Measurements from ENCODE around the gene MPZL2.

MPZL2 gene

GRCh38 chr11:118214210-118214914, 49.7 kb downstream of the MPZL2 start:
- 93 to 94% methylated on average over 6 of the region's 6 CpGs for WGBS, 2 experiments
- no peak overlapping the region for H3K4me3 ChIP-seq (ENCODE audit: insufficient read depth, low read depth, low read length)
- peaks cover 32% of the 10 kb centered on the region for H3K4me1 ChIP-seq (ENCODE audit: control insufficient read depth, insufficient read depth, low read length)
- H3K27me3 ChIP-seq (ENCODE audit: control insufficient read depth, insufficient read depth, low read length, poor library complexity, severe bottlenecking): no peaks in the 10 kb centered on the region
- H3K27ac ChIP-seq (ENCODE audit: insufficient read depth, low read depth, low read length, poor library complexity, severe bottlenecking): no peak overlapping the region
- no peaks in the 10 kb centered on the region for H3K36me3 ChIP-seq (ENCODE audit: control insufficient read depth, insufficient read depth, low read length)
- H3K9me3 ChIP-seq (ENCODE audit: control insufficient read depth, low read length): peaks cover 2% of the 10 kb centered on the region

GRCh38 chr11:118213781-118214180, 50.3 kb downstream of the MPZL2 start:
- Histone ChIP-seq H3K9me3 (ENCODE audit: control insufficient read depth, low read length) (peaks cover 2% of the 10 kb centered on the region), H3K4me1 (ENCODE audit: control insufficient read depth, insufficient read depth, low read length) (peaks cover 32% of the 10 kb centered on the region), H3K4me3 (ENCODE audit: insufficient read depth, low read depth, low read length) (no peak overlapping the region), H3K36me3 (ENCODE audit: control insufficient read depth, insufficient read depth, low read length) (no peaks in the 10 kb centered on the region), H3K27me3 (ENCODE audit: control insufficient read depth, insufficient read depth, low read length, poor library complexity, severe bottlenecking) (no peaks in the 10 kb centered on the region), H3K27ac (ENCODE audit: insufficient read depth, low read depth, low read length, poor library complexity, severe bottlenecking) (no peak overlapping the region)
- WGBS, 2 experiments: 86 to 91% methylated on average over 2 of the region's 2 CpGs

- no peak overlapping the region for H3K27ac ChIP-seq (ENCODE audit: insufficient read depth, low read depth, low read length, poor library complexity, severe bottlenecking)
- H3K36me3 ChIP-seq (ENCODE audit: control insufficient read depth, insufficient read depth, low read length): no peaks in the 10 kb centered on the region
- no peaks in the 10 kb centered on the region for H3K27me3 ChIP-seq (ENCODE audit: control insufficient read depth, insufficient read depth, low read length, poor library complexity, severe bottlenecking)
- WGBS, 2 experiments: 64 to 86% methylated on average over 3 to 4 of the region's 4 CpGs
- no peak overlapping the region for H3K4me3 ChIP-seq (ENCODE audit: insufficient read depth, low read depth, low read length)
- peaks cover 32% of the 10 kb centered on the region for H3K4me1 ChIP-seq (ENCODE audit: control insufficient read depth, insufficient read depth, low read length)
- peaks cover 2% of the 10 kb centered on the region for H3K9me3 ChIP-seq (ENCODE audit: control insufficient read depth, low read length)
Measured at GRCh38 chr11:118213201-118213600, 50.9 kb downstream of the MPZL2 start.

- Histone ChIP-seq H3K4me1 (ENCODE audit: control insufficient read depth, insufficient read depth, low read length) (peaks cover 32% of the 10 kb centered on the region), H3K27ac (ENCODE audit: insufficient read depth, low read depth, low read length, poor library complexity, severe bottlenecking) (no peak overlapping the region), H3K9me3 (ENCODE audit: control insufficient read depth, low read length) (peaks cover 2% of the 10 kb centered on the region), H3K27me3 (ENCODE audit: control insufficient read depth, insufficient read depth, low read length, poor library complexity, severe bottlenecking) (no peaks in the 10 kb centered on the region), H3K4me3 (ENCODE audit: insufficient read depth, low read depth, low read length) (no peak overlapping the region), H3K36me3 (ENCODE audit: control insufficient read depth, insufficient read depth, low read length) (no peaks in the 10 kb centered on the region)
- 35 to 38% methylated on average over 2 of the region's 2 CpGs for WGBS, 2 experiments
Measured at GRCh38 chr11:118212781-118213191, 51.3 kb downstream of the MPZL2 start.

GRCh38 chr11:118212131-118212725, 51.9 kb downstream of the MPZL2 start:
- WGBS, 2 experiments: 81 to 86% methylated on average over 7 of the region's 7 CpGs
- H3K27me3 ChIP-seq (ENCODE audit: control insufficient read depth, insufficient read depth, low read length, poor library complexity, severe bottlenecking): no peaks in the 10 kb centered on the region
- no peak overlapping the region for H3K4me3 ChIP-seq (ENCODE audit: insufficient read depth, low read depth, low read length)
- no peaks in the 10 kb centered on the region for H3K36me3 ChIP-seq (ENCODE audit: control insufficient read depth, insufficient read depth, low read length)
- peaks cover 32% of the 10 kb centered on the region for H3K4me1 ChIP-seq (ENCODE audit: control insufficient read depth, insufficient read depth, low read length)
- no peak overlapping the region for H3K27ac ChIP-seq (ENCODE audit: insufficient read depth, low read depth, low read length, poor library complexity, severe bottlenecking)
- peaks cover 2% of the 10 kb centered on the region for H3K9me3 ChIP-seq (ENCODE audit: control insufficient read depth, low read length)

- no peaks in the 10 kb centered on the region for H3K36me3 ChIP-seq (ENCODE audit: control insufficient read depth, insufficient read depth, low read length)
- WGBS, 2 experiments: 10 to 13% methylated on average over 5 to 6 of the region's 6 CpGs
- H3K27ac ChIP-seq (ENCODE audit: insufficient read depth, low read depth, low read length, poor library complexity, severe bottlenecking): no peak overlapping the region
- H3K4me1 ChIP-seq (ENCODE audit: control insufficient read depth, insufficient read depth, low read length): peaks cover 32% of the 10 kb centered on the region
- H3K27me3 ChIP-seq (ENCODE audit: control insufficient read depth, insufficient read depth, low read length, poor library complexity, severe bottlenecking): no peaks in the 10 kb centered on the region
- no peak overlapping the region for H3K4me3 ChIP-seq (ENCODE audit: insufficient read depth, low read depth, low read length)
- H3K9me3 ChIP-seq (ENCODE audit: control insufficient read depth, low read length): peaks cover 2% of the 10 kb centered on the region
Measured at GRCh38 chr11:118211006-118211405, 53.1 kb downstream of the MPZL2 start.

GRCh38 chr11:118210323-118210722, 53.8 kb downstream of the MPZL2 start:
- H3K27ac ChIP-seq (ENCODE audit: insufficient read depth, low read depth, low read length, poor library complexity, severe bottlenecking): no peak overlapping the region
- no peaks in the 10 kb centered on the region for H3K27me3 ChIP-seq (ENCODE audit: control insufficient read depth, insufficient read depth, low read length, poor library complexity, severe bottlenecking)
- no peak overlapping the region for H3K4me3 ChIP-seq (ENCODE audit: insufficient read depth, low read depth, low read length)
- peaks cover 32% of the 10 kb centered on the region for H3K4me1 ChIP-seq (ENCODE audit: control insufficient read depth, insufficient read depth, low read length)
- peaks cover 2% of the 10 kb centered on the region for H3K9me3 ChIP-seq (ENCODE audit: control insufficient read depth, low read length)
- 86 to 88% methylated on average over 7 of the region's 7 CpGs for WGBS, 2 experiments
- no peaks in the 10 kb centered on the region for H3K36me3 ChIP-seq (ENCODE audit: control insufficient read depth, insufficient read depth, low read length)

GRCh38 chr11:118209033-118209432, 55.1 kb downstream of the MPZL2 start:
- WGBS, 2 experiments: 90 to 91% methylated on average over 2 to 3 of the region's 3 CpGs
- Histone ChIP-seq H3K27me3 (ENCODE audit: control insufficient read depth, insufficient read depth, low read length, poor library complexity, severe bottlenecking) (no peaks in the 10 kb centered on the region), H3K36me3 (ENCODE audit: control insufficient read depth, insufficient read depth, low read length) (no peaks in the 10 kb centered on the region)

GRCh38 chr11:118207079-118207478, 57.0 kb downstream of the MPZL2 start:
- H3K27ac ChIP-seq (ENCODE audit: insufficient read depth, low read depth, low read length, poor library complexity, severe bottlenecking): no peak overlapping the region
- H3K27me3 ChIP-seq (ENCODE audit: control insufficient read depth, insufficient read depth, low read length, poor library complexity, severe bottlenecking): no peaks in the 10 kb centered on the region
- H3K36me3 ChIP-seq (ENCODE audit: control insufficient read depth, insufficient read depth, low read length): no peaks in the 10 kb centered on the region
- H3K4me1 ChIP-seq (ENCODE audit: control insufficient read depth, insufficient read depth, low read length): peaks cover 20% of the 10 kb centered on the region
- no peaks in the 10 kb centered on the region for H3K9me3 ChIP-seq (ENCODE audit: control insufficient read depth, low read length)
- no peak overlapping the region for H3K4me3 ChIP-seq (ENCODE audit: insufficient read depth, low read depth, low read length)
- whole genome bisulfite sequencing, 2 experiments: 71 to 83% methylated on average over 1 to 2 of the region's 2 CpGs

More at GRCh38 chr11:118209033-118209432, 55.1 kb downstream of the MPZL2 start:
- H3K4me3 ChIP-seq (ENCODE audit: insufficient read depth, low read depth, low read length): no peak overlapping the region
- peaks cover 32% of the 10 kb centered on the region for H3K4me1 ChIP-seq (ENCODE audit: control insufficient read depth, insufficient read depth, low read length)
- H3K27ac ChIP-seq (ENCODE audit: insufficient read depth, low read depth, low read length, poor library complexity, severe bottlenecking): no peak overlapping the region
- no peaks in the 10 kb centered on the region for H3K9me3 ChIP-seq (ENCODE audit: control insufficient read depth, low read length)

GRCh38 chr11:118206391-118207031, 57.6 kb downstream of the MPZL2 start:
- Histone ChIP-seq H3K27me3 (ENCODE audit: control insufficient read depth, insufficient read depth, low read length, poor library complexity, severe bottlenecking) (no peaks in the 10 kb centered on the region), H3K4me1 (ENCODE audit: control insufficient read depth, insufficient read depth, low read length) (peaks cover 15% of the 10 kb centered on the region), H3K36me3 (ENCODE audit: control insufficient read depth, insufficient read depth, low read length) (no peaks in the 10 kb centered on the region), H3K9me3 (ENCODE audit: control insufficient read depth, low read length) (no peaks in the 10 kb centered on the region), H3K27ac (ENCODE audit: insufficient read depth, low read depth, low read length, poor library complexity, severe bottlenecking) (no peak overlapping the region), H3K4me3 (ENCODE audit: insufficient read depth, low read depth, low read length) (no peak overlapping the region)
- 40 to 56% methylated on average over 1 of the region's 1 CpG for WGBS, 2 experiments
